IPS-18c (cell line): ENCODE data around the gene EEF1G.

ENCODE experiments used
- H3K4me3 ChIP-seq: 2 replicates; pipeline ENCODE4 v1.7.0; 2013; ENCODE audit warnings: low read depth, mild to moderate bottlenecking, low read length, moderate library complexity; ENCODE audit not compliant: insufficient read depth
- H3K9me3 ChIP-seq: one replicate; pipeline ENCODE4 v1.6.1; 2013; ENCODE audit warnings: mild to moderate bottlenecking, low read length, moderate library complexity; ENCODE audit not compliant: control insufficient read depth, insufficient read depth

EEF1G gene

GRCh38 chr11:62538470-62539237 is 35.0 kb downstream of the EEF1G start:
- no peaks in the 10 kb centered on the region for H3K9me3 ChIP-seq
- H3K4me3 ChIP-seq: no peak overlapping the region

DNA sequence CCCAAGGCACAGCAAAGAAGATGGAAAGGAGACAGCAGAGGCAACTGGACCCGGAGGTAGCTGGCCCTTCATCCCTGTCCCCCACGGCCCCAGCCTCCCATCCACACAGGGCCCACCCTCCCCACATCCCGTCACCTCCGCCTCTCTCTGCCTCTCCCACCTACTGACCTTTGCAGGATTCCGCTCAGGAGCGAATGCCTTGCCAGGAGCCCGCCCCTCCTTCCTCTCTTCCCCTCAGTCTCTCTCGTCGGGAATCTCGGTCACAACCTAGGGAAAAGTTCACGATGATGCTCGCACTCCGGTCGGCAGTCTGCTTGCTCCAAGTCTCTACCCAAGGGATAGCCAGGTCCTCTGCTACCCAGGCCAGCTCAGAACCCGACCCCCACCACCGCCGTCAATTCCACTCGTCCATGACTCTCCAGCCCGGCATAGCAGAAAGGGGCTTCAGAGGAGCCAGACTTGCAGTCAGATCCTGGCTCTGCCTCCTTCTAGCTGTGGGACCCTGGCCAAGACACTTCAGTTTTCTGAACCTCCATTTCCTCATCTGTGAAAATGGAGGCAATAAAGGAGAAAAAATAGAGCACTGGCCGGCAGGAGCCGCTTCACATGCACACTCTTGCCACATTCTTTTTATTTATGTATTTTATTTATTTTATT is 37.3 kb downstream of the EEF1G start:
- Histone ChIP-seq H3K9me3 (peaks cover under 1% of the 10 kb centered on the region), H3K4me3 (no peak overlapping the region)

GRCh38 chr11:62535802-62536201 is 37.9 kb downstream of the EEF1G start:
- peaks cover 4% of the 10 kb centered on the region for H3K9me3 ChIP-seq

GRCh38 chr11:62534779-62535545 is 38.7 kb downstream of the EEF1G start:
- Histone ChIP-seq H3K4me3 (no peak overlapping the region), H3K9me3 (peaks cover 4% of the 10 kb centered on the region)

More at GRCh38 chr11:62535802-62536201, 37.9 kb downstream of the EEF1G start:
- H3K4me3 ChIP-seq: no peak overlapping the region

DNA sequence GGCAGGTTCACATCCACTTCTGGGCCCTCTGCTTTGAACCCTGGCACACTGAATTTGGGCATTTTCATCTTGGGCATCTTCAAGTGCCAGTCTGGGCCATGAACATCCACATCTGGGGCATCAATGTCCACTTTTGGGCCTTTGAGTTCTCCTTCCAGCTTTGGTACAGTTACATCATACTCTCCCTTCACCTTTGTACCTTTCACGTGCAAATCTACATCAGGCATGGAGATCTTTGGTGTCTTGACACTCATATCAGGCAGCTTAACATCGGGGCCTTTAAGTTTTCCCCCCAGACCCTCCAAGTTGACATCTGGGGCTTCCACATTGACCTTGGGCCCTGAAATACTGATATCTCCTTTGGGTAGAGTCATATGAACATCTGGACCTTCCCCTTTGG is 41.6 kb downstream of the EEF1G start:
- peaks cover 9% of the 10 kb centered on the region for H3K9me3 ChIP-seq

DNA sequence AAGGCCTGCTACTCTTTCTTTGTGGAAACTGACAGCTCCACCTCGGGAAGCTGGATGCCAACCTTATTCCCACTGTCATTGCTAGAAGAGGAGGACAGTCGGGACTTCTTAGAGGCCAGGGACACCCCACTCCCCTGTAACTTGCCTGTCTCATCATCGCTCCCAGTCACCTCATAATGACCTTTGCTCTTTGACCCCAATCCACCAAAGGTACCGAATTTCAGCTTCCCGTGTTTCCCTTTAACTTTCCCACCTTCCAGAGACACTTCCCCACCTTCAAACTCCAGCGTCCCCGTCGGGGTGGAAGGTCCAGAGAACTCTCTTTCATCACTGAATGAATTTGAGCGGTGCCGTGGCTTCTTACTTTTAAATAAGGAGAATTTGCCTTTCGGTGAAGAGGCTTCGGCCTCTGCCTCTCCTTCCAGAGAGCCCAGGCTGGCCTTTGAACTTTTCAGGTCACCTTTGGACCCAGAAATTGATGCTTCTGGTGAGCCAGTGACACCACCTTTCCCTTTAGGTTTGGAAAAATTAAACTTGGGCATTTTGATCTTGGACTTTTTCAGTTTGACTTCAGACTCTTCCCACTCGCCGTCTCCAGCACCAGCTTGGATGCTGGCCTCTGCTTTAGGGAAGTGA is 56.8 kb downstream of the EEF1G start:
- Histone ChIP-seq H3K4me3 (no peak overlapping the region), H3K9me3 (peaks cover 2% of the 10 kb centered on the region)

More for the DNA sequence above, 41.6 kb downstream of the EEF1G start:
- H3K4me3 ChIP-seq: no peak overlapping the region

GRCh38 chr11:62514151-62514550 is 59.5 kb downstream of the EEF1G start:
- no peak overlapping the region for H3K4me3 ChIP-seq
- no peaks in the 10 kb centered on the region for H3K9me3 ChIP-seq

DNA sequence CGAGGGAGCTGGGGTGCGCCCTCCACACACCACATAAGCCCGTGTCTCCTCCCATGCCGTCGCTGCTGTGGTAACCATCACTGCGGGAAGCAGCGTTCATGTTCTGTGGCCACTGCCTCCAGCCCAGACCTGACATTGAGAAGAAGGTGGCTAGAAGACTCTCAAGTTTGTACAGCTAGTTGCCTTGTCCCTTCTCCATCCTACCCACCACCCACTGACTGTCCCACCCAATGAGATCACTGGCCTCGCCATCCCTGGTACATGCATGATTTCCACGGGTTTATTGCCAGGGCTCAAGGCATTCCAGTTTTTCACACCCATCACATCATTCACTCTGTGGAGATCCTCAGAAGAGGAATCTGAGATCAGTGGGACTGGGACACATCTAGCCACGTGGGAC is 60.1 kb downstream of the EEF1G start:
- no peaks in the 10 kb centered on the region for H3K9me3 ChIP-seq
- no peak overlapping the region for H3K4me3 ChIP-seq

DNA sequence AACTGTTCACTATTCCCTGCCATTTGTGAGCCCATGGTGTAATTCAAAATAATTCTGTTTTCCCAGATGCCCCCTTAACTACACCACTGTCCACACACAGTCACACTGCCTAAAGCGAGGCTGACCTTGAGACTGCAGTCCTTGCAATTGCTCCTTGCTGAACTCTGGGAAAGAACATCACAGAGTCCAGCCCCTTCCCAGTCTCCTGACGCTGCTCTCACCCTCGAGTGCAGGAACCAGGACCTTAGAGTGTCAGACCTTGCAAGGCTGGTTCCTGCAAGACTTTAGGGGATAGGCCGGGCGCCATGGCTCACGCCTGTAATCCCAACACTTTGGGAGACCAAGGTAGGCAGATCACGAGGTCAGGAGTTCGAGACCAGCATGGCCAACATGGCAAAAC is 60.7 kb downstream of the EEF1G start:
- Histone ChIP-seq H3K9me3 (no peaks in the 10 kb centered on the region), H3K4me3 (no peak overlapping the region)
